Hematopoietic multipotent progenitor cell treated with erythropoietin and hydrocortisone succinate and interleukin-3 and kit ligand, for 17 days (in vitro differentiated cells): ENCODE data around the gene TFRC.
A peak's percentile ranks its signal among the peaks of the same experiment; 100 is the strongest.
"Not testable (repeated sequence)": the region's sequence is repeated elsewhere in the genome, so short reads cannot be mapped to it uniquely, and the experiment has no call there.

ENCODE experiments used
- DNase-seq: peaks from one replicate; pipeline ENCODE4 v3.0.0-alpha.2; 2015; ENCODE audit warnings: low spot score

TFRC gene

GRCh38 chr3:196048922-196049598 is 32.8 kb downstream of the TFRC start:
- DNase-seq, result peak; percentile 22

GRCh38 chr3:196047391-196048030 is 34.4 kb downstream of the TFRC start:
- peak; percentile 42 for DNase-seq

GRCh38 chr3:196044513-196044912 is 37.4 kb downstream of the TFRC start:
- no peak for DNase-seq

- no peak for DNase-seq
These were observed 39.2 kb downstream of the TFRC start for GRCh38 chr3:196042673-196043072.

GRCh38 chr3:196039359-196039758 is 42.5 kb downstream of the TFRC start:
- DNase-seq, result no peak

GRCh38 chr3:196026059-196026458 is 55.8 kb downstream of the TFRC start:
- peak; percentile 45 for DNase-seq

- no peak for DNase-seq
These were observed 56.9 kb downstream of the TFRC start for GRCh38 chr3:196024968-196025367.

- DNase-seq, result no peak
These were observed 57.9 kb downstream of the TFRC start for GRCh38 chr3:196023947-196024346.

DNA sequence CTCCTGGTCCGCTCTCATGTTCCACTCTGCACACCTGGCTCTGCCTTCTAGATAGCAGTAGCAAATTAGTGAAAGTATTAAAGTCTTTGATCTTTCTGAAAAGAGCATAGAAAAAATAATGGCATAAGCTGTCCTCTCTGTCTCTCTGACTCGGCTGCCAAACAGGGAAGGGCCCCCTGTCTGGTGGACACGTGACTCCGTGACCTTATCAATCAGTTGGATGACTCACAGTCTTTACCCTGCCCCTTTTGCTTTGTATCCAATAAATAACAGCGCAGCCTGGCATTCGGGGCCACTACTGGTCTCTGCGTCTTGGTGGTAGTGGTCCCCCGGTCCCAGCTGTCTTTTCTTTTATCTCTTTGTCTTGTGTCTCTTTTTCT is 59.4 kb downstream of the TFRC start:
- peak; percentile 29 for DNase-seq

GRCh38 chr3:196020373-196020772 is 61.5 kb downstream of the TFRC start:
- DNase-seq, result no peak

- not testable (repeated sequence) for DNase-seq
These were observed 62.3 kb downstream of the TFRC start for GRCh38 chr3:196019576-196019975.

DNA sequence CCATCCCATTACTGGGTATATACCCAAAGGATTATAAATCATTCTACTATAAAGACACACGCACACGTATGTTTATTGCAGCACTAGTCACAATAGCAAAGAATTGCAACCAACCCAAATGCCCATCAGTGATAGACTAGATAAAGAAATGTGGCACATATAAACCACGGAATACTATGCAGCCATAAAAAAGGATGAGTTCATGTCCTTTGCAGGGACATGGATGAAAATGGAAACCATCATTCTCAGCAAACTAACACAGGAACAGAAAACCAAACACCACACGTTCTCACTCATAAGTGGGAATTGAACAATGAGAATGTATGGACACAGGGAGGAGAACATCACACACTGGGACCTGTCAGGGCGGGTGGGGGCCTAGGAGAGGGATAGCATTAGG is 63.7 kb downstream of the TFRC start:
- not testable (repeated sequence) for DNase-seq

DNA sequence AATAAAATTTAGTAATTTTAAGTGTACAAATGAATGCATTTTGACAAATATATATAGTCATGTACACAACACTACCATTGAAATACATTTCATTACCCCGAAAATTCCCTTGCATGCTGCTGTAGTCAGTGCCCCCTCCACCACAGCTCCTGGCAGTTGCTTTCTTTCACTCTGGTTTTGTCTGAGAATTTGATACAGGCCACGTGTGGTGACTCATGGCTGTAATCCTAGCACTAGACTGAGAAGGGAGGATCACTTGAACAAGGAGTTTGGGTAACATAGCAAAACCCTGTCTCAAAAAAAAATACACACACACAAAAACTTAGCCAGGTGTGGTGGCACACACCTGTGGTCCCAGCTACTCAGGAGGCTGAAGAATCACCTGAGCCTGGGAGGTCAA is 65.4 kb downstream of the TFRC start:
- no peak for DNase-seq

DNA sequence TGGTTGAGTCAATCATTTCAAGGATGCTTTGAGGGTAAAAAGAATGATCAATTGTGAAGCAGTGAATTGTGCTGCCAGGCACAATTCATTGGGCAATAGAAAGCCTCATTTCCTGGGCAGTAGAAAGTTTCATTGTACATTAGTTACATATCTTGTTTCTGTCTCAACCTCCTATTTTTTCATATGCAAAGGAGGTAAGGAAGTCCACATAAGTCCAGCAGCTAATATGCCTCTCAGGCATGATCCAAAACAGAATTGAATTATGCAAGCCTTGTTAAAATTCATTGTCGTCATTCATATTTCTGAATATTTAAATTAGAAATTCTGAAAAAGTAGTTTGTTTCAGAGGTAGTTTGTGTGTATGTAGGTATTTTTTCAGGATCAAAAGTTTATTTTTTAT is 65.8 kb downstream of the TFRC start:
- no peak for DNase-seq

- no peak for DNase-seq
These were observed 68.1 kb downstream of the TFRC start for GRCh38 chr3:196013587-196014487.

GRCh38 chr3:196012941-196013476 is 68.9 kb downstream of the TFRC start:
- no peak for DNase-seq

GRCh38 chr3:196012481-196012880 is 69.4 kb downstream of the TFRC start:
- DNase-seq, result no peak

- no peak for DNase-seq
These were observed 72.4 kb downstream of the TFRC start for GRCh38 chr3:196009456-196009855.

DNA sequence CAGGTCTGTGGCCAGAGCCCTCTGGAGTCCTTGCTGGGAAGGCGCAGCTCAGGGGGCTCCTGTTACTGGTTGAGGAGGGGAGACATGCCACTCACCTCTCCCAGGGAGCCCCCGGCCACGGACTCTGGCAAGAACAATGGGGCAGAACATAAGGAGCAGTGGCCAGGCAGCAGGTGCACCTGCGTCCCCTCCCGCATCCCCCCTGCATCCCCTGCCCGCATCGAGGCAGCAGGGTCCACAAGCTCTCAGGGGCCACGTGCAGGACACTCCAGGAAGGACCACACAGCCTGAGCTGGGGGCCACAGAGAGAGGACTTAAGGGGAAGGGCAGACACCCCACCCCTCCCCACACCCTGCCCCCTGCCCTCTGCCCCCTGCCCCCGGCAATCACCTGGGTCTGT is 73.0 kb downstream of the TFRC start:
- no peak for DNase-seq

- DNase-seq, result no peak
These were observed 73.5 kb downstream of the TFRC start for GRCh38 chr3:196008387-196008786.

- DNase-seq, result no peak
These were observed 74.0 kb downstream of the TFRC start for GRCh38 chr3:196007744-196008335.

- DNase-seq, result not testable (repeated sequence)
These were observed 76.6 kb downstream of the TFRC start for GRCh38 chr3:196005338-196005737.
